OCI-LY1 (cell line): ENCODE measurements around the gene EFNA2.

Experiments
- H2AFZ ChIP-seq: fragments of 200-600 bp; sonication (generic), shearing (Covaris generic); 2 replicates; pipeline ENCODE4 v1.6.0; 2014; ENCODE audit warnings: antibody characterized with exemption, mild to moderate bottlenecking, low read length
- H3F3A ChIP-seq: fragments of 200-600 bp; sonication (generic), shearing (Covaris generic); 2 replicates; pipeline ENCODE4 v1.6.0; 2014; ENCODE audit warnings: mild to moderate bottlenecking, antibody characterized with exemption, low read length, moderate library complexity; ENCODE audit not compliant: insufficient read depth
- H3K27ac ChIP-seq: fragments of 200-600 bp; sonication (generic); 2 replicates; pipeline ENCODE4 v1.5.1; 2014; ENCODE audit warnings: low read length, mixed run types, mild to moderate bottlenecking, low read depth; ENCODE audit not compliant: poor library complexity, severe bottlenecking
- H3K27me3 ChIP-seq: fragments of 200-600 bp; sonication (generic); 2 replicates; pipeline ENCODE4 v1.6.0; 2014; ENCODE audit warnings: antibody characterized with exemption, mild to moderate bottlenecking, low read length, moderate library complexity; ENCODE audit not compliant: insufficient read depth
- H3K36me3 ChIP-seq: fragments of 200-600 bp; sonication (generic); 2 replicates; pipeline ENCODE4 v1.6.1; 2014; ENCODE audit warnings: mild to moderate bottlenecking, antibody characterized with exemption, low read length, moderate library complexity, mixed read lengths; ENCODE audit not compliant: insufficient read depth
- H3K4me1 ChIP-seq: fragments of 200-600 bp; sonication (generic); 2 replicates; pipeline ENCODE4 v1.5.1; 2014; ENCODE audit warnings: mild to moderate bottlenecking, low read length, moderate library complexity; ENCODE audit not compliant: insufficient read depth, severe bottlenecking
- H3K4me2 ChIP-seq: fragments of 200-600 bp; sonication (generic), shearing (Covaris generic); 2 replicates; pipeline ENCODE4 v1.6.1; 2014; ENCODE audit warnings: low read length
- H3K4me3 ChIP-seq: fragments of 200-600 bp; sonication (generic); 2 replicates; pipeline ENCODE4 v1.5.1; 2014; ENCODE audit warnings: low read length, low read depth, mild to moderate bottlenecking, mixed read lengths; ENCODE audit not compliant: poor library complexity, severe bottlenecking
- H3K79me2 ChIP-seq: fragments of 200-600 bp; shearing (Covaris generic); 2 replicates; pipeline ENCODE4 v1.6.1; 2016; ENCODE audit warnings: mixed run types, low read length, mixed read lengths; ENCODE audit not compliant: insufficient read depth
- H3K9ac ChIP-seq: fragments of 200-600 bp; sonication (generic), shearing (Covaris generic); 2 replicates; pipeline ENCODE4 v1.6.1; 2014; ENCODE audit warnings: mild to moderate bottlenecking, low read length, mixed read lengths
- H3K9me2 ChIP-seq: fragments of 200-600 bp; sonication (generic), shearing (Covaris generic); 2 replicates; pipeline ENCODE4 v1.6.1; 2014; ENCODE audit warnings: low read depth, mild to moderate bottlenecking, low read length, mixed read lengths
- H3K9me3 ChIP-seq: fragments of 200-600 bp; shearing (Covaris generic); 2 replicates; pipeline ENCODE4 v1.6.1; 2014; ENCODE audit warnings: low read length, mixed read lengths
- H4K20me1 ChIP-seq: fragments of 200-600 bp; sonication (generic), shearing (Covaris generic); 2 replicates; pipeline ENCODE4 v1.6.0; 2016; ENCODE audit warnings: mild to moderate bottlenecking, low read length; ENCODE audit not compliant: insufficient read depth
- EZH2 ChIP-seq: fragments of 200-600 bp; sonication (generic), shearing (Covaris generic); IDR thresholded peaks from 2 replicates; pipeline ENCODE4 v1.8.0; 2017; ENCODE audit warnings: borderline replicate concordance, mixed run types, mild to moderate bottlenecking, antibody characterized with exemption, low read length, moderate library complexity, mixed read lengths
- TF ChIP-seq, protein P1 (sequence below): fragments of 200-600 bp; sonication (generic), shearing (Covaris generic); IDR thresholded peaks from 2 replicates; pipeline ENCODE4 v1.5.1; 2017; ENCODE audit warnings: mild to moderate bottlenecking, antibody characterized with exemption, low read length, moderate library complexity, mixed read lengths

The EFNA2 gene

GRCh38 chr19:1278074-1278473 lies 7.6 kb upstream of the EFNA2 start:
- Histone ChIP-seq H3K36me3 (peaks cover 62% of the 10 kb centered on the region), H3K27ac (no peak overlapping the region), H3K4me3 (no peak overlapping the region), H3K4me2 (no peak overlapping the region), H3K4me1 (peaks cover 33% of the 10 kb centered on the region), H3F3A (peaks cover under 1% of the 10 kb centered on the region), H3K9me3 (no peaks in the 10 kb centered on the region), H3K27me3 (no peaks in the 10 kb centered on the region), H2AFZ (no peak overlapping the region), H3K79me2 (no peaks in the 10 kb centered on the region), H4K20me1 (no peaks in the 10 kb centered on the region), H3K9ac (no peak overlapping the region), H3K9me2 (no peaks in the 10 kb centered on the region)
- TF ChIP-seq EZH2 = no peak
- TF ChIP-seq, protein P1, sequence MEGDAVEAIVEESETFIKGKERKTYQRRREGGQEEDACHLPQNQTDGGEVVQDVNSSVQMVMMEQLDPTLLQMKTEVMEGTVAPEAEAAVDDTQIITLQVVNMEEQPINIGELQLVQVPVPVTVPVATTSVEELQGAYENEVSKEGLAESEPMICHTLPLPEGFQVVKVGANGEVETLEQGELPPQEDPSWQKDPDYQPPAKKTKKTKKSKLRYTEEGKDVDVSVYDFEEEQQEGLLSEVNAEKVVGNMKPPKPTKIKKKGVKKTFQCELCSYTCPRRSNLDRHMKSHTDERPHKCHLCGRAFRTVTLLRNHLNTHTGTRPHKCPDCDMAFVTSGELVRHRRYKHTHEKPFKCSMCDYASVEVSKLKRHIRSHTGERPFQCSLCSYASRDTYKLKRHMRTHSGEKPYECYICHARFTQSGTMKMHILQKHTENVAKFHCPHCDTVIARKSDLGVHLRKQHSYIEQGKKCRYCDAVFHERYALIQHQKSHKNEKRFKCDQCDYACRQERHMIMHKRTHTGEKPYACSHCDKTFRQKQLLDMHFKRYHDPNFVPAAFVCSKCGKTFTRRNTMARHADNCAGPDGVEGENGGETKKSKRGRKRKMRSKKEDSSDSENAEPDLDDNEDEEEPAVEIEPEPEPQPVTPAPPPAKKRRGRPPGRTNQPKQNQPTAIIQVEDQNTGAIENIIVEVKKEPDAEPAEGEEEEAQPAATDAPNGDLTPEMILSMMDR = no peak

DNA sequence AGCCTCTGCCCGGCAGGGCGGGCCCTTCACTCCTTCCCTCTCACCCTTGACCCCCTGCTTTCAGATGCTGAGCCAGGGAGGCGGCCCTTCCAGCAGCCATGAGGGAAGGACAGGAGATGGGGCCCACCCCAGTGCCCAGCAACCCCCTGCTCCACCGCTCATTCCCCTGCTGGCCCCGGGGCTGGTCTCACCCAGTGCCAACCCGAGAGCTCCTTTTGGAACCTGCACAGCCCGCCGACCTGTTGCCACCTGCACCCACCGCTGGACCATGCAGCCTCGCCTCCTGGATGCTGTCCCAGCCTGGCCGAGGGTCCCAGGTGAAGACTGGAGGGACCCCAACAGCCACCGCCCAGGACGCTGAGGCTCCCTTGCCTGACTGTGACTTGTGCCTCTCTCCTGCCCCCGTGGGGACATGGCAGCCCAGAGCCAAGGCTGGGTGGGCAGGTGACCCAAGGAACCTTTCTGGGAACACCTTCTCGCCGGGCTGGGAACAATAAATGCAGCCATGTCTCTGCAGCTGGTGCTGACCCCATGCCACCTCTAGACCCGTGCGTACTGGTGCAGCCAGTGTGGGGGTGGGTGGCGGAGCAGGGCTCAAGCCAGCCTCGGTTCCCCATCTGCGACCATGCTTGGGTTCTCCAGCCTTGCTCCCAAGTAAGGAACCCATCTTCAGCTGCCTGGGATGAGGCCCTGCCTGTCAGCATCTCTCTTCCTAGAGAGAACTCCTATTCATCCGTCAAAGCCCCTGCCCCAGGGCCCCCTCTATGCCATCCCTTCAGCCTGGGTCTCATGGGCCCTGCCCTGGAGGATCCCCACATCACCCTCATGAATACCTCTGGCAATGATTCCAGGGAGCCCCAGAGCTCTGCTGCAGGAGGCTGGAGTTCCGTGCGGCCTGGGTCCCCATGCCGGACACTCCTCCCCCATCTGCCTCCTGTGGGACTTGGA lies 6.7 kb upstream of the EFNA2 start:
- peaks cover 26% of the 10 kb centered on the region for H3K4me1 ChIP-seq
- no peaks in the 10 kb centered on the region for H3K27me3 ChIP-seq
- peaks cover 53% of the 10 kb centered on the region for H3K36me3 ChIP-seq
- no peaks in the 10 kb centered on the region for H4K20me1 ChIP-seq
- no peaks in the 10 kb centered on the region for H3K79me2 ChIP-seq
- H3K27ac ChIP-seq = no peak overlapping the region
- no peak overlapping the region for H3K4me2 ChIP-seq
- H3K9me3 ChIP-seq = no peaks in the 10 kb centered on the region
- no peak overlapping the region for H3K4me3 ChIP-seq
- H3K9ac ChIP-seq = no peak overlapping the region
- H3K9me2 ChIP-seq = no peaks in the 10 kb centered on the region
- H2AFZ ChIP-seq = no peak overlapping the region
- no peak for TF ChIP-seq EZH2
- TF ChIP-seq, protein P1 = no peak
- H3F3A ChIP-seq = no peaks in the 10 kb centered on the region

DNA sequence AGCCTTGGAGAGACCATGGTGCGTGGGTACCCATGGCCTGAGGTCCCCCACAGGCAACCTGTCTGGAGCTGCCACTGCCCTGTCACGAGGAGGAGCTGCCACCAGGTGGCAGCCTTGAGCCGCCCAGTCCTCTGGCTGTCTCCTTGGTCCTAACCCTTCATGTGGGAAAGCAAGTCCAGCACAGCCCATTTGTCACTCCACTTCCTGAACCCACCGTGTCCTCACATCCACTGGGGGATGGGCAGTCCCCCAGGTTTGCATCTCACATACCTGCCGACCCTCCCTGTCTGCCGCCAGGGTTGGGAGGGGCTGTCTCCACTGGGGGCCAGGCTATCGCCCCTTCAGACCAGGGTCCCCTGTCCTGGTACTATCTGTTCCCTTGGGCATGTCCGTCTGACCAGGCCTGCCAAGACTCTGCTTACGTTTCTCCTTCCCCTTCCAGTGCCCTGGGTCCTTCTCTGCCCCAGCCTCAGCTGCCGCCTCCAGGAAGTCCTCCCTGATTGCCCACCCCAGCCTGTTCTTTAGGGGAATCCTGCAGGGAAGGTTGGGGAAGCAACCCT lies 5.8 kb upstream of the EFNA2 start:
- Histone ChIP-seq H3K27ac (no peak overlapping the region), H3K9me3 (no peaks in the 10 kb centered on the region), H3K27me3 (no peaks in the 10 kb centered on the region), H3K4me2 (no peak overlapping the region), H3K9ac (no peak overlapping the region), H3K4me1 (peaks cover 17% of the 10 kb centered on the region), H2AFZ (no peak overlapping the region), H3K79me2 (no peaks in the 10 kb centered on the region), H3K36me3 (peaks cover 44% of the 10 kb centered on the region), H3K9me2 (no peaks in the 10 kb centered on the region), H4K20me1 (no peaks in the 10 kb centered on the region), H3K4me3 (no peak overlapping the region), H3F3A (no peaks in the 10 kb centered on the region)
- TF ChIP-seq EZH2 = no peak
- TF ChIP-seq, protein P1 = peak; percentile 94
